Neuronal stem cell (in vitro differentiated cells): ENCODE data around the gene CIP2A.

Source experiments
- DNase-seq: peaks from one replicate; pipeline ENCODE4 v3.0.0-alpha.2; 2013; ENCODE audit warnings: low spot score
- H2AFZ ChIP-seq: one replicate; pipeline ENCODE4 v1.6.1; 2013; ENCODE audit warnings: mild to moderate bottlenecking, low read length, inconsistent platforms
- H2AK5ac ChIP-seq: 2 replicates; pipeline ENCODE4 v1.6.1; 2013; ENCODE audit warnings: low read depth, mild to moderate bottlenecking, inconsistent platforms, low read length, moderate library complexity, mixed read lengths
- H2BK120ac ChIP-seq: 2 replicates; pipeline ENCODE4 v1.6.1; 2013; ENCODE audit warnings: low read depth, mild to moderate bottlenecking, inconsistent platforms, low read length, moderate library complexity, mixed read lengths
- H2BK12ac ChIP-seq: one replicate; pipeline ENCODE4 v1.6.1; 2013; ENCODE audit warnings: low read length, inconsistent platforms
- H2BK15ac ChIP-seq: 2 replicates; pipeline ENCODE4 v1.6.1; 2013; ENCODE audit warnings: mild to moderate bottlenecking, low read length, inconsistent platforms, mixed read lengths
- H2BK5ac ChIP-seq: one replicate; pipeline ENCODE4 v1.6.1; 2013; ENCODE audit warnings: inconsistent platforms, mild to moderate bottlenecking, low read length, moderate library complexity
- H3K14ac ChIP-seq: one replicate; pipeline ENCODE4 v1.6.1; 2013; ENCODE audit warnings: low read length, inconsistent platforms
- H3K18ac ChIP-seq: 2 replicates; pipeline ENCODE4 v1.6.1; 2013; ENCODE audit warnings: low read length, inconsistent platforms
- H3K23ac ChIP-seq: 2 replicates; pipeline ENCODE4 v1.6.1; 2013; ENCODE audit warnings: low read depth, mild to moderate bottlenecking, mixed read lengths, low read length, inconsistent platforms; ENCODE audit not compliant: poor library complexity
- H3K27ac ChIP-seq: replicated peaks from 3 replicates; pipeline ENCODE4 v1.5.1; 2013; ENCODE audit warnings: low read length, inconsistent platforms
- H3K27me3 ChIP-seq, 3 experiments: 2 replicates each; pipeline ENCODE4 v1.6.1; 2013; ENCODE audit warnings: low read length in 3 of 3, mild to moderate bottlenecking in 2 of 3, inconsistent platforms in 1 of 3, low read depth in 1 of 3, mixed read lengths in 1 of 3, moderate library complexity in 1 of 3; ENCODE audit not compliant: control insufficient read depth in 3 of 3, insufficient read depth in 3 of 3
- H3K36me3 ChIP-seq, 2 donors: replicated peaks in 1 of 2; 2 replicates each; pipeline ENCODE4 v1.6.1; 2013; ENCODE audit warnings: low read length in 2 of 2; ENCODE audit not compliant: control insufficient read depth in 2 of 2, insufficient read depth in 2 of 2
- H3K4ac ChIP-seq: 2 replicates; pipeline ENCODE4 v1.6.1; 2013; ENCODE audit warnings: inconsistent platforms, mild to moderate bottlenecking, low read length, moderate library complexity
- H3K4me1 ChIP-seq, 2 donors: 1 replicate in 1 of 2; 2 replicates in 1 of 2; pipeline ENCODE4 v1.6.1; 2013; ENCODE audit warnings: low read length in 2 of 2, low read depth in 1 of 2; ENCODE audit not compliant: control insufficient read depth in 2 of 2, insufficient read depth in 1 of 2
- H3K4me2 ChIP-seq: one replicate; pipeline ENCODE4 v1.6.1; 2013; ENCODE audit warnings: mild to moderate bottlenecking, low read length, inconsistent platforms; ENCODE audit not compliant: insufficient read depth, poor library complexity, severe bottlenecking
- H3K4me3 ChIP-seq, 2 donors: 2 replicates each; pipeline ENCODE4 v1.5.1; 2013; ENCODE audit warnings: low read length in 2 of 2, mild to moderate bottlenecking in 2 of 2, inconsistent platforms in 1 of 2, moderate library complexity in 1 of 2
- H3K79me1 ChIP-seq: one replicate; pipeline ENCODE4 v1.6.1; 2013; ENCODE audit warnings: low read depth, mild to moderate bottlenecking, inconsistent platforms, low read length, moderate library complexity
- H3K9ac ChIP-seq: one replicate; pipeline ENCODE4 v1.6.1; 2013; ENCODE audit warnings: mild to moderate bottlenecking, low read depth, low read length, inconsistent platforms; ENCODE audit not compliant: poor library complexity
- H3K9me3 ChIP-seq, 2 donors: replicated peaks in 1 of 2; 2 replicates each; pipeline versions ENCODE3 to v1.6.1; 2013; ENCODE audit warnings: low read length in 2 of 2, mild to moderate bottlenecking in 2 of 2, inconsistent platforms in 1 of 2, low read depth in 1 of 2, mixed read lengths in 1 of 2, moderate library complexity in 1 of 2; ENCODE audit not compliant: control insufficient read depth in 2 of 2, insufficient read depth in 1 of 2
- H4K8ac ChIP-seq: one replicate; pipeline ENCODE4 v1.6.1; 2013; ENCODE audit warnings: low read depth, mild to moderate bottlenecking, inconsistent platforms, low read length, moderate library complexity
- H4K91ac ChIP-seq: one replicate; pipeline ENCODE4 v1.6.1; 2013; ENCODE audit warnings: low read length, low read depth, mild to moderate bottlenecking, inconsistent platforms; ENCODE audit not compliant: poor library complexity
- WGBS, 2 donors: extraction: QIAGEN DNeasy Blood & Tissue Kit; methylation state at CpG; one replicate each; pipeline ENCODE4 v1.1.7; 2013; ENCODE audit warnings: missing lambda C conversion rate in 2 of 2, mixed read lengths in 1 of 2; ENCODE audit not compliant: insufficient read length in 2 of 2, insufficient replicate concordance in 1 of 2; ENCODE audit errors: extremely low coverage in 2 of 2; 5-methylcytosine and 5-hydroxymethylcytosine counted together

The CIP2A gene

GRCh38 chr3:108511055-108511454, 78.2 kb downstream of the CIP2A start:
- H3K27me3 ChIP-seq, result no peaks in the 10 kb centered on the region
- no peaks in the 10 kb centered on the region for H3K79me1 ChIP-seq
- H3K4me2 ChIP-seq, result no peak overlapping the region
- H2BK15ac ChIP-seq, result no peak overlapping the region
- H3K4ac ChIP-seq, result no peak overlapping the region
- no peak overlapping the region for H2BK5ac ChIP-seq
- no peak overlapping the region for H3K23ac ChIP-seq
- H3K9ac ChIP-seq, result no peak overlapping the region
- no peak overlapping the region for H2BK120ac ChIP-seq
- no peak overlapping the region for H4K8ac ChIP-seq
- WGBS, 2 donors, result no CpG with 5 or more reads among the region's 4 CpGs
- no peak for DNase-seq
- no peaks in the 10 kb centered on the region for H3K36me3 ChIP-seq
- no peak overlapping the region for H4K91ac ChIP-seq
- no peak overlapping the region for H3K4me3 ChIP-seq
- H3K4me1 ChIP-seq, result peaks cover 5 to 6% of the 10 kb centered on the region in 2 donors
- H3K18ac ChIP-seq, result no peak overlapping the region
- no peaks in the 10 kb centered on the region for H3K9me3 ChIP-seq
- H2AK5ac ChIP-seq, result no peak overlapping the region
- no peak overlapping the region for H3K14ac ChIP-seq
- H2BK12ac ChIP-seq, result no peak overlapping the region
- no peak overlapping the region for H3K27ac ChIP-seq
- no peak overlapping the region for H2AFZ ChIP-seq

GRCh38 chr3:108510496-108510895, 78.7 kb downstream of the CIP2A start, which contains the start of gene MYH15:
Gene MYH15, minus strand, starts transcription at chr3:108510596. Its CDS starts 66 bp downstream, at chr3:108510530.
- Histone ChIP-seq H3K79me1 (no peaks in the 10 kb centered on the region), H3K4ac (no peak within 1 kb of the TSS), H3K14ac (no peak within 1 kb of the TSS), H3K18ac (no peak within 1 kb of the TSS), H3K4me3 (no peak within 1 kb of the TSS), H2BK15ac (no peak within 1 kb of the TSS), H2AK5ac (no peak within 1 kb of the TSS), H3K4me1 (peaks cover 5 to 6% of the 10 kb centered on the region in 2 donors), H4K8ac (no peak within 1 kb of the TSS), H3K4me2 (no peak within 1 kb of the TSS), H4K91ac (no peak within 1 kb of the TSS), H2BK120ac (no peak within 1 kb of the TSS), H3K9me3 (no peaks in the 10 kb centered on the region), H3K36me3 (no peaks in the 10 kb centered on the region), H3K27ac (no peak within 1 kb of the TSS), H2BK12ac (no peak within 1 kb of the TSS), H3K27me3 (no peaks in the 10 kb centered on the region), H2AFZ (peak within 1 kb of the TSS; percentile 53), H3K23ac (no peak within 1 kb of the TSS), H3K9ac (no peak within 1 kb of the TSS), H2BK5ac (no peak within 1 kb of the TSS)
- no CpG with 5 or more reads among the region's 3 CpGs for WGBS, 2 donors
- DNase-seq, result no peak

GRCh38 chr3:108509871-108510270, 79.4 kb downstream of the CIP2A start:
- Histone ChIP-seq H3K23ac (no peak overlapping the region), H4K8ac (no peak overlapping the region), H3K27me3 (no peaks in the 10 kb centered on the region), H2BK5ac (no peak overlapping the region), H3K36me3 (no peaks in the 10 kb centered on the region), H3K4me1 (peaks cover 5 to 6% of the 10 kb centered on the region in 2 donors), H2BK120ac (no peak overlapping the region), H3K4ac (no peak overlapping the region), H3K4me3 (no peak overlapping the region), H3K14ac (no peak overlapping the region), H3K18ac (no peak overlapping the region), H2AK5ac (no peak overlapping the region), H3K27ac (no peak overlapping the region), H3K9me3 (no peaks in the 10 kb centered on the region), H4K91ac (no peak overlapping the region), H3K4me2 (no peak overlapping the region), H2AFZ (peak overlapping the region; percentile 53), H3K9ac (no peak overlapping the region), H2BK15ac (no peak overlapping the region), H3K79me1 (no peaks in the 10 kb centered on the region), H2BK12ac (no peak overlapping the region)
- no CpG with 5 or more reads among the region's 2 CpGs for WGBS, 2 donors
- no peak for DNase-seq

GRCh38 chr3:108509263-108509662, 80.0 kb downstream of the CIP2A start:
- Histone ChIP-seq H2BK5ac (no peak overlapping the region), H3K4ac (no peak overlapping the region), H3K36me3 (no peaks in the 10 kb centered on the region), H3K14ac (no peak overlapping the region), H4K8ac (no peak overlapping the region), H2BK12ac (no peak overlapping the region), H3K4me3 (no peak overlapping the region), H3K9ac (no peak overlapping the region), H2AFZ (no peak overlapping the region), H4K91ac (no peak overlapping the region), H2BK15ac (no peak overlapping the region), H3K18ac (no peak overlapping the region), H3K79me1 (no peaks in the 10 kb centered on the region), H3K23ac (no peak overlapping the region), H3K27ac (no peak overlapping the region), H3K9me3 (no peaks in the 10 kb centered on the region), H2AK5ac (no peak overlapping the region), H2BK120ac (no peak overlapping the region), H3K4me1 (peaks cover 5 to 6% of the 10 kb centered on the region in 2 donors), H3K4me2 (no peak overlapping the region), H3K27me3 (no peaks in the 10 kb centered on the region)
- DNase-seq, result no peak
- no CpG with 5 or more reads among the region's 3 CpGs for WGBS, 2 donors
